Activated effector memory CD4-positive, alpha-beta T cell treated with anti-CD3 and anti-CD28 coated beads, Interleukin-2, amount 50 U/mL, for 16 hours (primary cell): ENCODE results near the gene DNAJC25.
"Not testable (repeated sequence)": the region's sequence is repeated elsewhere in the genome, so short reads cannot be mapped to it uniquely, and the experiment has no call there.

Experiments used
- DNase-seq: peaks from one replicate; pipeline ENCODE4 v3.0.0-alpha.2; 2020

The DNAJC25 gene

GRCh38 chr9:111631214-111631971 lies at the start of gene DNAJC25:
Gene DNAJC25 (plus strand): TSS chr9:111631334. CDS start chr9:111631408, 74 bp downstream.
- DNase-seq = peak; percentile 99

GRCh38 chr9:111582888-111583287 lies 48.2 kb upstream of the DNAJC25 start:
- no peak for DNase-seq

GRCh38 chr9:111586378-111586777 lies 44.8 kb upstream of the DNAJC25 start:
- DNase-seq = no peak

- no peak for DNase-seq
These were observed 42.3 kb upstream of the DNAJC25 start for GRCh38 chr9:111588846-111589245.

- DNase-seq = peak; percentile 80
These were observed 33.0 kb upstream of the DNAJC25 start for GRCh38 chr9:111597852-111598732.

- DNase-seq = peak; percentile 63
These were observed 32.4 kb upstream of the DNAJC25 start for GRCh38 chr9:111598733-111599091.

GRCh38 chr9:111599092-111599954 lies 31.8 kb upstream of the DNAJC25 start, which contains the start of gene PTGR1:
Gene PTGR1 (minus strand): TSS chr9:111599647. CDS start chr9:111597422, 2,225 bp downstream.
- DNase-seq = no peak

GRCh38 chr9:111599955-111600343 lies 31.2 kb upstream of the DNAJC25 start:
- DNase-seq = no peak

- DNase-seq = no peak
These were observed 29.7 kb upstream of the DNAJC25 start for GRCh38 chr9:111601237-111602018.

- DNase-seq = no peak
These were observed 28.1 kb upstream of the DNAJC25 start for GRCh38 chr9:111603041-111603440.

- no peak for DNase-seq
These were observed 27.0 kb upstream of the DNAJC25 start for GRCh38 chr9:111604054-111604615.

- DNase-seq = no peak
These were observed 26.0 kb upstream of the DNAJC25 start for GRCh38 chr9:111605041-111605559.

GRCh38 chr9:111610149-111610548 lies 21.0 kb upstream of the DNAJC25 start:
- no peak for DNase-seq

- DNase-seq = no peak
These were observed 20.3 kb upstream of the DNAJC25 start for GRCh38 chr9:111610845-111611244.

GRCh38 chr9:111613436-111614040 lies 17.6 kb upstream of the DNAJC25 start:
- DNase-seq = no peak

- DNase-seq = no peak
These were observed 15.2 kb upstream of the DNAJC25 start for GRCh38 chr9:111615928-111616327.

- DNase-seq = not testable (repeated sequence)
These were observed 13.8 kb upstream of the DNAJC25 start for GRCh38 chr9:111617349-111617748.

GRCh38 chr9:111621895-111622480 lies 9.1 kb upstream of the DNAJC25 start:
- peak; percentile 69 for DNase-seq

GRCh38 chr9:111622626-111623025 lies 8.5 kb upstream of the DNAJC25 start:
- DNase-seq = no peak

- no peak for DNase-seq
These were observed 3.7 kb upstream of the DNAJC25 start for GRCh38 chr9:111627260-111627963.
